HG03457 (cell line): Measurements from ENCODE around the gene ORM2.

ENCODE experiments used
- ATAC-seq: cut with Tn5 transposase; IDR thresholded peaks from one replicate; pipeline ENCODE4 v1.9.1; 2021; ENCODE audit warnings: moderate number of reproducible peaks; ENCODE audit not compliant: unreplicated experiment

ORM2 gene

GRCh38 chr9:114291886-114292590 is 37.6 kb upstream of the ORM2 start:
- no peak for ATAC-seq

GRCh38 chr9:114294664-114295063 is 35.0 kb upstream of the ORM2 start:
- no peak for ATAC-seq

- no peak for ATAC-seq
Observed at GRCh38 chr9:114296338-114296737, 33.3 kb upstream of the ORM2 start.

DNA sequence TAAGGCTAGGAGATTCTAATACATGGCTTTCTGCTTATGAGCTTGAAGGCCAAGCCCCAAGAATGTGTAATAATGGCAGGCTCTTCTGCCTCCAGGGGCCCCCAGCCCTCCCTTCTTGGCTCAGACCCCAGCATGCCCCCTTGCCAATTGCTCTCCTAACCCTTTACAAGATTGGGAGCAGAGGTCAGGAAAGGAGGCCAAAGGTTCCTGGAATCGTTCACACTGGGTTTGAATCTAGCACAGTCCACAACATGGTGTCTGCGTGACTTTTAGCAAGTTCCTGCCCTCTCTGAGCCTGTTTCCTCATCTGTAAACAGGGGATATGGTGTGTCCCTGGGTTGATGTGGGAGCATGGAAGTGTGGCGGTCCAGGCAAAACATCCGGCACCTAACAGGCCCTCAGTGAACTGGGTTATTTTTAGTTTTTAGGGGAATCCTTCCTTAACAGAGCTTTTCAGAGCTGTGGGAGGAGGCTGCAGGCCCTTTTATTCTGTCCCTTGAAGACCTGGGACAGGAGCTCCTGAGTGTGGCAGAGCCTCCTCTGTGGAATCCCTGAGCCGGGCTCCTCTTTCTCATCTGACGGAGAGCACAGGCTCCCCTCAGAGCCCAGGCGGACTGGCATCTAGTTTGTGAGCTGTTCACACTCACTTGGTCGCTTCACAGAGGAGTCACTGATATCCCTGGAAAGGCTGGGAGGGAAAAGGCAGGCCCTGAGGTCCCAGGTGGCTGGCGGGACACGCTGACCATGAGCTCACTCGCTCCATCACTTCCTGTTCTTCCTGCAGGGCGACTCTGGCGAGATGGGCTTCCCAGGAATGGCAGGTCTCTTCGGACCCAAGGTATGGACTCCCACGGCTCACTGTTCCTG is 30.1 kb upstream of the ORM2 start:
- ATAC-seq, result no peak

DNA sequence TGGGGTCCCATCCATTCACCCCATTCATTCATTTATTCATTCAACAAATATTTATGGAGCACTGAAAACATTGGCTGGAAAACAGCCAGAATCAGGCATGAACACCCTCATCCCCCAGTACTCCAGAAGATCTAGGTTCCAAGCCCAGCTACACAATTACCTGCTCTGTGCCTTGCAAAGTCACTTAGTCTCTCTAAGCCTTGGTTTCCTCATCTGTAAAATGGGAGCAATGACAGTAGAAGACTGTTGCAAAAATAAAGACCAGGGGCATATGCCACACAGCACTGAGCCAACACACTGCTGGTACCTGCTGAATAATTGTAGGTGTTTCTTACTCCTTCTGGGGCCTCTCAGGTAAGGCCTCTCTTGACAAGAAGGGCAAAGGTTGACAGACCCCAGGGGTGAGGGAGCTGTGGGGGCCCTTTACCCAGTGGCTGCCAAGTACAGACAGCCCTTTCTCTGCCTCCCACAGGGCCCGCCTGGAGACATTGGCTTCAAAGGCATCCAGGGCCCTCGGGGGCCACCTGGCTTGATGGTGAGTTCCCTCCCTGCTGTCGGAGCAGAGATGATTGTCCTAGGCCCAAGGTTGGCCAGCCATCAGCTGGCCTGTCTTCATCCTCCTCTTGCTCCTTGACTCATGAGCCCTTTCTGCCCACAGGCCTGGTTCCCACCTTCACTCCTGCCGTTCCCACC is 29.4 kb upstream of the ORM2 start:
- ATAC-seq, result no peak

GRCh38 chr9:114300846-114301797 is 28.5 kb upstream of the ORM2 start:
- no peak for ATAC-seq

GRCh38 chr9:114301798-114302565 is 27.7 kb upstream of the ORM2 start:
- no peak for ATAC-seq

DNA sequence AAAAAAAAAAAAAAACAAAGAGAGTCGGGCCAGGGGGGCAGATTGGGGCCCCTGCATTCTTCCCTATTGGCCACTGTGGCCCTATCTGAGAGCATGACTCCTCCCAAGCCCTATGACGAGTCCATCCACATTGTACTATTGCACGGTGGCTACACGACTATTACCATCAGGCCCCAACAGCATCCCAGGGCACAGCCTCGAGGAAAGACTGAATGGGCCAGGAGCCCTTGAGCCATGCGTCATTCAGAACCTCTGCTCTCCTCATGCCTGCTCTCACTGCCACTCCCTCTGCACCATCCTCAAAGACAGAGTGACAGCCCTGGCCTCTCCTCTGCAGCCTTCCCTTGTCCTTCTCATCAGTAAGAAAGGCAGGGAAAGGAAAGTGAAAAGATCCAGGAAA is 26.9 kb upstream of the ORM2 start:
- no peak for ATAC-seq

DNA sequence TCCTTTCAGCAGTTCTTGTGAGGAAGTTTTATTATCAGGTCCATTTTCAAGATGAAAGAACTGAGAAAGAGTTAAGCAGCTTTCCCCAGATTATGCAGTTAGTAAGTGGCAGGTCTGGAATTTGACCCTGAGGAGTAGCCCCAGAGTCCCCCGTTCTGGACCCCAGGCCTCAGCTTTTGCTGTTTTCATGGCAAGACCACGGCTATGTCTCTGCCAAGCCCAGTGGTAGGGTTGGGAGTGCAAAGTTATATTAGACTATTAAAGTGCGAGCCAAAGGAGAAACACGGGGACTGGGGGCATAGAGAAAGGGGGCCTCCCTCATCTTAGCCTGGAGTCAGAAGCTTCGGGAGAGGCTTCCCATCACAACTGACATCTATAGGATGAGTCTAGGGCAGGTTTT is 26.1 kb upstream of the ORM2 start:
- no peak for ATAC-seq

GRCh38 chr9:114303977-114304376 is 25.7 kb upstream of the ORM2 start:
- no peak for ATAC-seq

DNA sequence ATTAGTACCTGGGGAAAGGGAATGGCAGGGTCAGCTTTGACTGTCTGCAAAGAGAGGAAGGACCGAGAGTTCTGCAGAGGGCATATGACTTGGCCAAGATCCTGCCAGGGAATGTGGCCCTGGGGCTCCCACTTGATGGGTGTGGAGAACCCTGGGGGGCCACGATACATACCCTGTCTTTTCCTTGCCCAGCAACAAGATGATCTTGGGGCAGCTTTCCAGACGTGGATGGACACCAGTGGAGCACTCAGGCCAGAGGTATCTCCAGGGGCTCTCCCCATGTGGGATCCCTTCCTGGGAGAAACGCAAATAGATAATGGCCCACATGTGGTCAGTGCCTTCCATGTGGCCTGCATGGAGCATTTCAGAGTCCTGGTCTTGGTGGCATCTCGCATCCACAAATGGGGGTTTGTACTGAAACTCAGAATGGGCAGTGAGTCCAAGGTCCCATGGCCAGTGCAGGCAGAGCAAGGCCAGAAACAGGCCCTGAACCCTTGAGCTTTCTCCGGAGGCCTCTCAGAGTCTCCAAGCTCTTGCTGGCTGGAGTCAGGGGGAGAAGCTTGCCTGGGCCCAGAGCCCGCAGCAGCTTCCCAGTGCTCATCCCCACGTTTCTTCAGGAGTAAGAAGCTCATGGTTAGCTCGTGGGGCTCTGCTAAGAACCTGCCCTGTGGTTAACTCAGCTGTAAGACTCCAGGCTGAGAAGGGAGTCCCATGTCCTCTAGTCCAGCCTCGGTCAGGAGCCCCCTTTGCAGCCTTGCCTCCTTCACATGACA is 25.1 kb upstream of the ORM2 start:
- ATAC-seq, result no peak

GRCh38 chr9:114307899-114308267 is 21.8 kb upstream of the ORM2 start:
- ATAC-seq, result no peak

DNA sequence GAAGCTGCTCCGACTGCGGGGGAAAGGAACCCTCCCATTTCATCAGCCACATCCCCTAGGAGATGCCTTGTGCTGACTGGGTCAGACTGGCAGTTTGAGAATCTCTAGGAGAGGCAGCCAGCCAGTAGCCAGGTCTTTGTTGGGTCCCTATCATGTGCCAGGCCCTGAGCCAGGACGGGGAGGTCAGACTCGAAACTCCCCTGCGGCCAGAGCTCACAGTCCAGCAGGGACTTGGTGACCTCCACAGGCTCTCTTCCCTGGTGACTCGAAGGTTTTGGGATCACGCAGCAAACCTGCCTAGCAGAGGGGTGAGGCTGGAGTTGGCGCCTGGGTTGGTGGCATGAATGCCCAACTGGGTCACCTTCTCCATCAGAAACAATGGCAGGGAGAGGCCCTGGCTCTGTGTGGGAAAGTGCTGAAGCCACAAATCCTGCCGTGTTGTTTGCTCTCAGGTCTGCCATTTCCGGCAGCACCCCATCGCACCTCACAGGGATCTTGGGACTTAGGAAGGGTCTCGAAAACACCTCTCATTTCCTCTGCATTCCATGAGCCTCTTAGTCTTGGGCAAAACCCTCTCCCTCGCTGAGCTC is 21.2 kb upstream of the ORM2 start:
- ATAC-seq, result no peak

- ATAC-seq, result no peak
Observed at GRCh38 chr9:114309096-114309495, 20.6 kb upstream of the ORM2 start.

GRCh38 chr9:114310471-114311450 is 18.9 kb upstream of the ORM2 start:
- no peak for ATAC-seq

DNA sequence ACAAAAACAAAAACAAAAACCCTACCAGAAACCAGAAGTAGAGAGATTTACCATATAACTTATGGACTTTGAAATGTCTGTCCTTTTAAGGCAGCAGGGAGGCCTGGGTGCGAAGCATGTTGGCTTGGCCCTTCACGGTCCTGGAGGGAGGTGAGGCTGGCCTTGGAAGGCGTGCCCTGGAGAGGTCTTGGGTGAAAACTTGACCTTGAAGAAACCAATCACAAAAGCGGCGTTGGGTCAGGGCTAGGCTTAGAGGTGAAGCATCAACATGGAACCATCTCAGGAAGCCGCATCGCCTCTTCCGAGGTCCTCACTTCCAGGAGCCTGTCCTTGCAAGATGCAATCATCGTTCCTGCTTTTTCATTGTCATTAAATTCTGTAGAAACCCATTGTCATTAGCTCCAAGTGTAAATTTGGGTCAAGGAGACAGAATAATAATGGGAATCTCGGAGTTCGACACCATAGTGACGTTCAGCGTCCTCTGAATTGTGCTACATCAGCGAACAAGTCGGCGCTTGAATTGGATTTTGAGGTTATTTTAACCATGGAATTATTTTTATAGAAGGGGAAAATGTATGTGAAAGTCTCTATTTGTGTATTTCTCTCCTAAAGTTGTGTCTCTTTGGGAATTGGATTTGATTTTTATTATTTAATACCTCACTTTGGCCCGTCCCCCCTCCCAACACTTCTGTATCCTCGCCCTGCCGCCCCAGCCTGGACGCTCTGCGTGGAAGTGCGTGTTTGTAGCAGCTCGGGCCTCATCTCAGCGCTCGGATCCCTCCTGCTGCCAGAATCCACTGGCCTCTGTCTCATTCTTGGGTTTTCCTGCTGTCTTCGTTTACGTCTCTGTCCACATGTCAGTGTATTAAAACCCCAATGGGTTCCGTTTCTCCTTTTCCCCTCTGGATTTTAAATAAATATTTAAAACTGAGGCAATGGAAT is 17.8 kb upstream of the ORM2 start:
- no peak for ATAC-seq

DNA sequence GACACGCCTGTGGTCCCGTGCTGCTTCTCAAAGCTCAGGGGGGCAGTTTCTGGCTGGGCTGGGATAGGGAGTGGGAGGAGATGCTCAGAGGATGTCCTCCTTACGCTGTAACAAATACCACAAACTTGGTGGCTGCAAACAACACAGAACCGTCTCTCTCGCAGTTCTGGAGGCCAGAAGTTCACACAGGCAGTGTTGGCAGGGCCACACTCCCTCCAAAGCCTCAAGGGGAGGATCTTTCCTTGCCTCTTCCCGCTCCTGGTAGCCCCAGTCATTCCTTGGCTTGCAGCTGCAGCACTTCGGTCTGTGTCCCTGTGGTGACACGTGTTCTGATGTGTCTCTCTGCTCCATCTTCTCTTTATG is 17.2 kb upstream of the ORM2 start:
- ATAC-seq, result no peak
